Cerebellar nuclear complex (tissue), 1 donor: ENCODE measurements around the gene BCORL1.

ENCODE experiments used
- DNase-seq, 2 experiments: peaks; one replicate each; lab custom pipeline; 2025; lab: John Stamatoyannopoulos, UW

Gene BCORL1

GRCh38 chrX:130014770-130015169 is 32.3 kb downstream of the BCORL1 start:
- DNase-seq = no peak

GRCh38 chrX:130015181-130015580 is 32.7 kb downstream of the BCORL1 start:
- DNase-seq = no peak

GRCh38 chrX:130018143-130018542 is 35.7 kb downstream of the BCORL1 start:
- no peak for DNase-seq

- DNase-seq = no peak
These were observed 38.4 kb downstream of the BCORL1 start for GRCh38 chrX:130020661-130021324.

- DNase-seq = no peak
These were observed 41.7 kb downstream of the BCORL1 start for GRCh38 chrX:130024127-130024526.

GRCh38 chrX:130025256-130025655 is 42.8 kb downstream of the BCORL1 start:
- no peak for DNase-seq

GRCh38 chrX:130027569-130027968 is 45.1 kb downstream of the BCORL1 start:
- no peak for DNase-seq

- no peak for DNase-seq
These were observed 45.8 kb downstream of the BCORL1 start for GRCh38 chrX:130028196-130028595.

- DNase-seq = no peak
These were observed 48.4 kb downstream of the BCORL1 start for GRCh38 chrX:130030826-130031225.

- no peak for DNase-seq
These were observed 50.1 kb downstream of the BCORL1 start for GRCh38 chrX:130032552-130032951.

- no peak for DNase-seq
These were observed 51.7 kb downstream of the BCORL1 start for GRCh38 chrX:130034178-130034577.

GRCh38 chrX:130039847-130040246 is 57.4 kb downstream of the BCORL1 start:
- DNase-seq = no peak

GRCh38 chrX:130047416-130047815 is 65.0 kb downstream of the BCORL1 start:
- no peak for DNase-seq

GRCh38 chrX:130048686-130049222 is 66.3 kb downstream of the BCORL1 start:
- no peak for DNase-seq

- no peak for DNase-seq
These were observed 67.4 kb downstream of the BCORL1 start for GRCh38 chrX:130049821-130050220.

GRCh38 chrX:130051176-130051845 is 68.9 kb downstream of the BCORL1 start:
- DNase-seq = no peak

- DNase-seq = no peak
These were observed 70.8 kb downstream of the BCORL1 start for GRCh38 chrX:130053236-130053635.

GRCh38 chrX:130055103-130055502 is 72.7 kb downstream of the BCORL1 start:
- DNase-seq = no peak

GRCh38 chrX:130055899-130056298 is 73.5 kb downstream of the BCORL1 start:
- no peak for DNase-seq

- no peak for DNase-seq
These were observed 74.8 kb downstream of the BCORL1 start for GRCh38 chrX:130057209-130057608.

- no peak for DNase-seq
These were observed 76.2 kb downstream of the BCORL1 start for GRCh38 chrX:130058652-130059051.

- peak in 1 of 2 experiments; percentile 25 for DNase-seq
These were observed 78.0 kb downstream of the BCORL1 start for GRCh38 chrX:130060122-130061069.
